ENCODE measurements around the gene CUX1. TPM values are rescaled to one million over a fixed set of nuclear protein-coding genes. Genes with fewer than 3 reads are reported as not detected.

Gene CUX1
- total RNA-seq, 2 experiments from 2014 or later, result 20.2 to 20.4 TPM

DNA sequence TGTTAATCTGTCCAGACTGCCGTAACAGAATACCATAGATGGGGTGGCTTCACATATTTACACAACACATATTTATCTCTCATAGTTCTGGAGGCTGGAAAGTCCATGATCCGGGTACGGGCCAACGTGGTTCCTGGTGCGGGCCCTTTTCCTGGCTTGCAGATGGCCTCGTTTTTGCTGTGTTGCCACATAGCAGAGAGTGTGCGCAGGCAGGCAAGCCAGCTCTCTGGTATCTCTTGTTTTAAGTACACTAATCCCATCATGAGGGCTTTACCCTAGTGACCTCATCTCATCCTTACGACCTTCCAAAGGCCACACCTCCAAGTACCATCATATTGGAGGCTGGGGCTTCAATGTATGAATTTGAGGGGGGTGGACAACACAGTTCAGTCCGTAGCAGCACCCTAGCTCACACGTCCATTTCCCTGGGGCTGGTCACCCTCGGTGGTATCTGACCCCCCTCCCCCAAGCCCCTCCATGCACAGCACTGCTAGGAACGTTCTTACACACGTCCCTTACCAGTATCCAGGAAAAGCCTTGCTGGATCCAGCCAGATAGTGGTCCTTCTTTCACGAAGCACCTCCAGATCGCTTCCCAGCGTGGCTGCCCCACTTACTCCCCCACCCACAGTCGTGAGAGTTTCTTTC is 21.5 kb downstream of the CUX1 start:
- H3K4me1 Mint-ChIP-seq (ENCODE audit: low read depth), result peaks cover 11% of the 10 kb centered on the region
- peaks cover 3% of the 10 kb centered on the region for H3K36me3 Mint-ChIP-seq (ENCODE audit: low read depth)
- TF ChIP-seq, protein P1, sequence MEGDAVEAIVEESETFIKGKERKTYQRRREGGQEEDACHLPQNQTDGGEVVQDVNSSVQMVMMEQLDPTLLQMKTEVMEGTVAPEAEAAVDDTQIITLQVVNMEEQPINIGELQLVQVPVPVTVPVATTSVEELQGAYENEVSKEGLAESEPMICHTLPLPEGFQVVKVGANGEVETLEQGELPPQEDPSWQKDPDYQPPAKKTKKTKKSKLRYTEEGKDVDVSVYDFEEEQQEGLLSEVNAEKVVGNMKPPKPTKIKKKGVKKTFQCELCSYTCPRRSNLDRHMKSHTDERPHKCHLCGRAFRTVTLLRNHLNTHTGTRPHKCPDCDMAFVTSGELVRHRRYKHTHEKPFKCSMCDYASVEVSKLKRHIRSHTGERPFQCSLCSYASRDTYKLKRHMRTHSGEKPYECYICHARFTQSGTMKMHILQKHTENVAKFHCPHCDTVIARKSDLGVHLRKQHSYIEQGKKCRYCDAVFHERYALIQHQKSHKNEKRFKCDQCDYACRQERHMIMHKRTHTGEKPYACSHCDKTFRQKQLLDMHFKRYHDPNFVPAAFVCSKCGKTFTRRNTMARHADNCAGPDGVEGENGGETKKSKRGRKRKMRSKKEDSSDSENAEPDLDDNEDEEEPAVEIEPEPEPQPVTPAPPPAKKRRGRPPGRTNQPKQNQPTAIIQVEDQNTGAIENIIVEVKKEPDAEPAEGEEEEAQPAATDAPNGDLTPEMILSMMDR (IDR thresholded peaks at IDR 0.05), result no peak
- intact Hi-C loops (cut with micrococcal nuclease), result no loop called here
- H3K27ac Mint-ChIP-seq, result no peak overlapping the region
- no peak overlapping the region for H3K4me3 Mint-ChIP-seq
- no peaks in the 10 kb centered on the region for H3K27me3 Mint-ChIP-seq
- DNase-seq, result no peak
- no peak for ATAC-seq
- CTCF ChIA-PET, result no interaction called here
- POLR2A ChIA-PET, result no interaction called here
- peaks cover 4% of the 10 kb centered on the region for H3K9me3 Mint-ChIP-seq

- Mint-ChIP-seq H3K4me3 (no peak overlapping the region), H3K27me3 (no peaks in the 10 kb centered on the region), H3K27ac (no peak overlapping the region), H3K4me1 (ENCODE audit: low read depth) (peaks cover 12% of the 10 kb centered on the region), H3K36me3 (ENCODE audit: low read depth) (no peaks in the 10 kb centered on the region), H3K9me3 (no peaks in the 10 kb centered on the region)
- intact Hi-C loops (cut with micrococcal nuclease), result no loop called here
- no peak for DNase-seq
- POLR2A ChIA-PET, result no interaction called here
- TF ChIP-seq, protein P1 (IDR thresholded peaks at IDR 0.05), result no peak
- ATAC-seq, result no peak
- CTCF ChIA-PET, result interaction anchor here (1.3 to 1.5 kb wide), 3 partner anchors 16 to 395 kb away, joined by 3 to 4 read pairs (median 3); no protein-coding TSS in a partner anchor
These were observed 23.9 kb downstream of the CUX1 start for GRCh38 chr7:101841328-101841727.

- Mint-ChIP-seq H3K4me1 (ENCODE audit: low read depth) (peaks cover 18% of the 10 kb centered on the region), H3K4me3 (no peak overlapping the region), H3K9me3 (peaks cover 6% of the 10 kb centered on the region), H3K36me3 (ENCODE audit: low read depth) (peaks cover 4% of the 10 kb centered on the region), H3K27me3 (no peaks in the 10 kb centered on the region), H3K27ac (no peak overlapping the region)
- DNase-seq (no peak), ATAC-seq (no peak)
- ChIA-PET CTCF (interaction anchor here (0.7 kb wide), 1 partner anchor 37 kb away, joined by 3 read pairs; no protein-coding TSS in a partner anchor), POLR2A (no interaction called here)
- TF ChIP-seq, protein P1 (IDR thresholded peaks at IDR 0.05), result no peak
- intact Hi-C loops (cut with micrococcal nuclease), result no loop called here
These were observed 26.2 kb downstream of the CUX1 start for GRCh38 chr7:101843293-101844271.

- H3K4me3 Mint-ChIP-seq, result no peak overlapping the region
- H3K9me3 Mint-ChIP-seq, result peaks cover 7% of the 10 kb centered on the region
- H3K27me3 Mint-ChIP-seq, result no peaks in the 10 kb centered on the region
- no peak for DNase-seq
- POLR2A ChIA-PET, result interaction anchor here (0.6 kb wide), 1 partner anchor 385 kb away, joined by 3 read pairs; no protein-coding TSS in a partner anchor
- TF ChIP-seq, protein P1 (IDR thresholded peaks at IDR 0.05), result no peak
- intact Hi-C loops (cut with micrococcal nuclease), result no loop called here
- no peak for ATAC-seq
- no peak overlapping the region for H3K27ac Mint-ChIP-seq
- peaks cover 12% of the 10 kb centered on the region for H3K4me1 Mint-ChIP-seq (ENCODE audit: low read depth)
- H3K36me3 Mint-ChIP-seq (ENCODE audit: low read depth), result peaks cover 4% of the 10 kb centered on the region
- CTCF ChIA-PET, result no interaction called here
These were observed 28.5 kb downstream of the CUX1 start for GRCh38 chr7:101845974-101846373.

Measured in activated CD8-positive, alpha-beta T cell treated with anti-CD3 and anti-CD28 coated beads for 36 hours (primary cell).